Measurements from ENCODE around the gene CACYBP. TPM values are rescaled to one million over a fixed set of nuclear protein-coding genes. Genes with fewer than 3 reads are reported as not detected.

The CACYBP gene
- total and polyA plus RNA-seq, 2 of the 8 experiments (the other 6 are each of a cell fraction or from before 2014, with no cell fraction given), result 28.3 to 247 TPM

- TF ChIP-seq CHD7 (IDR thresholded peaks at IDR 0.05; ENCODE audit: insufficient replicate concordance, low read length) (no peak), SRF (IDR thresholded peaks at IDR 0.05; ENCODE audit: low read depth, low read length) (no peak), SIRT6 (IDR thresholded peaks at IDR 0.05; ENCODE audit: low read length) (no peak), YY1 (IDR thresholded peaks at IDR 0.05; ENCODE audit: low read depth, low read length) (no peak), FOSL1 (IDR thresholded peaks at IDR 0.05; ENCODE audit: insufficient read depth, low read depth, low read length) (no peak), HDAC6 (IDR thresholded peaks at IDR 0.05; ENCODE audit: low read depth, low read length) (no peak), TAF7 (optimal IDR thresholded peaks at IDR 0.05; ENCODE audit: borderline replicate concordance, low read depth, low read length) (no peak), TBP (IDR thresholded peaks at IDR 0.05; ENCODE audit: low read depth, low read length) (no peak), BRCA1 (IDR thresholded peaks at IDR 0.05; ENCODE audit: low read depth, low read length) (no peak), EGR1 (IDR thresholded peaks at IDR 0.05; ENCODE audit: borderline replicate concordance, low read depth, low read length) (no peak)
Measured at GRCh38 chr1:175013445-175013844, 13.7 kb downstream of the CACYBP start (continued).
